SK-N-SH (cell line): ENCODE data around the gene SMARCC2. TPM values are rescaled to one million over a fixed set of nuclear protein-coding genes. Genes with fewer than 3 reads are reported as not detected.

Experiments
- CTCF ChIA-PET: fragments of 300-600, 350-600 bp; formaldehyde crosslinking; extraction: SDS; loops from one replicate; lab custom pipeline; 2021; lab: Yijun Ruan, JAX
- POLR2A ChIA-PET: fragments of 350-600 bp; sonication (Branson Sonifier 250); formaldehyde crosslinking; extraction: SDS; loops from one replicate; lab custom pipeline; 2020; ENCODE audit warnings: antibody characterized with exemption, inconsistent platforms; lab: Yijun Ruan, JAX
- DNase-seq: peaks from one replicate; pipeline ENCODE4 v3.0.0; 2012
- H2AFZ ChIP-seq: fragments of 200-600 bp; sonication (generic); 2 replicates; pipeline ENCODE4 v1.8.1; 2016; ENCODE audit warnings: antibody characterized with exemption, mild to moderate bottlenecking, low read depth
- H3F3A ChIP-seq: fragments of 200-600 bp; sonication (generic); replicated peaks from 2 replicates; pipeline ENCODE3; 2016; ENCODE audit warnings: antibody characterized with exemption, mild to moderate bottlenecking; ENCODE audit not compliant: insufficient read depth
- H3K27ac ChIP-seq, 2 experiments: fragments of 200-500 bp in 1 of 2; fragments of 200-600 bp in 1 of 2; sonication (Bioruptor generic) in 1 of 2; sonication (generic), shearing (Covaris generic) in 1 of 2; 2 replicates each; pipeline versions ENCODE4 v1.5.1 to v1.6.1; 2014 to 2016; ENCODE audit warnings: low read depth in 2 of 2, inconsistent platforms in 1 of 2, low read length in 1 of 2, mild to moderate bottlenecking in 1 of 2, mixed read lengths in 1 of 2
- H3K27me3 ChIP-seq: fragments of 200-600 bp; sonication (generic), shearing (Covaris generic); 2 replicates; pipeline ENCODE4 v1.6.1; 2016; ENCODE audit warnings: mixed run types; ENCODE audit not compliant: insufficient read depth
- H3K36me3 ChIP-seq, 2 experiments: fragments of 200-500 bp in 1 of 2; fragments of 200-600 bp in 1 of 2; sonication (Bioruptor generic) in 1 of 2; sonication (generic) in 1 of 2; replicated peaks in 1 of 2; 2 replicates each; pipeline versions ENCODE3 to v1.5.1; 2014 to 2016; ENCODE audit warnings: low read length in 1 of 2, mild to moderate bottlenecking in 1 of 2; ENCODE audit not compliant: insufficient read depth in 2 of 2, control insufficient read depth in 1 of 2
- H3K4me1 ChIP-seq, 2 experiments: fragments of 200-500 bp in 1 of 2; fragments of 200-600 bp in 1 of 2; sonication (Bioruptor generic) in 1 of 2; sonication (generic), shearing (Covaris generic) in 1 of 2; 2 replicates each; pipeline versions ENCODE4 v1.5.1 to v1.6.1; 2014 to 2016; ENCODE audit warnings: low read depth in 1 of 2, low read length in 1 of 2, mixed run types in 1 of 2; ENCODE audit not compliant: insufficient read depth in 2 of 2, control insufficient read depth in 1 of 2
- H3K4me2 ChIP-seq: fragments of 200-600 bp; sonication (generic), shearing (Covaris generic); 2 replicates; pipeline ENCODE4 v1.6.1; 2017; ENCODE audit warnings: mixed run types
- H3K4me3 ChIP-seq, 2 experiments: fragments of 200-500 bp in 1 of 2; fragments of 200-600 bp in 1 of 2; sonication (Bioruptor generic) in 1 of 2; sonication (generic), shearing (Covaris generic) in 1 of 2; 2 replicates each; pipeline versions ENCODE4 v1.5.1 to v1.8.1; 2014 to 2016; ENCODE audit warnings: low read depth in 2 of 2, inconsistent platforms in 1 of 2, low read length in 1 of 2, mild to moderate bottlenecking in 1 of 2, mixed read lengths in 1 of 2, moderate library complexity in 1 of 2
- H3K79me2 ChIP-seq: fragments of 200-600 bp; sonication (generic); 2 replicates; pipeline ENCODE4 v1.8.1; 2017; ENCODE audit warnings: mild to moderate bottlenecking; ENCODE audit not compliant: insufficient read depth
- H3K9ac ChIP-seq: fragments of 200-600 bp; sonication (generic); 2 replicates; pipeline ENCODE4 v1.6.1; 2017; ENCODE audit warnings: mixed run types
- H3K9me2 ChIP-seq: fragments of 200-600 bp; sonication (generic); 2 replicates; pipeline ENCODE4 v1.6.1; 2017; ENCODE audit warnings: mixed run types
- H3K9me3 ChIP-seq: fragments of 200-600 bp; sonication (generic); 2 replicates; pipeline ENCODE4 v1.6.1; 2017; ENCODE audit warnings: mixed run types, mild to moderate bottlenecking, moderate library complexity
- H4K20me1 ChIP-seq: fragments of 200-600 bp; sonication (generic); 2 replicates; pipeline ENCODE4 v1.6.1; 2017; ENCODE audit warnings: mild to moderate bottlenecking, mixed run types; ENCODE audit not compliant: insufficient read depth
- CHD2 ChIP-seq: fragments of 150-350 bp; IDR thresholded peaks from 2 replicates; pipeline ENCODE4 v1.6.1; 2018; ENCODE audit warnings: low read length; ENCODE audit not compliant: partially characterized antibody
- CTCF ChIP-seq: fragments of 200-600 bp; sonication (generic); IDR thresholded peaks from 2 replicates; pipeline ENCODE4 v1.6.1; 2017; ENCODE audit warnings: antibody characterized with exemption, mild to moderate bottlenecking, moderate library complexity
- ELF1 ChIP-seq: IDR thresholded peaks from 2 replicates; pipeline ENCODE4 v1.4.0; 2012
- EP300 ChIP-seq, 2 experiments: IDR thresholded peaks; 2 replicates each; pipeline versions ENCODE4 v1.4.0 to v1.6.1; 2012; ENCODE audit warnings: borderline replicate concordance in 1 of 2, low read depth in 1 of 2, low read length in 1 of 2
- FOSL2 ChIP-seq: IDR thresholded peaks from 2 replicates; pipeline ENCODE4 v1.4.0; 2012; ENCODE audit warnings: low read depth, mild to moderate bottlenecking, moderate library complexity, borderline replicate concordance
- FOXJ3 ChIP-seq: sonication (generic); formaldehyde crosslinking; IDR thresholded peaks from 2 replicates; pipeline ENCODE4 v1.5.1; 2020; ENCODE audit warnings: mild to moderate bottlenecking, missing genetic modification reagents
- FOXM1 ChIP-seq: IDR thresholded peaks from 2 replicates; pipeline ENCODE4 v1.4.0; 2012; ENCODE audit warnings: low read depth, mild to moderate bottlenecking
- GABPA ChIP-seq: IDR thresholded peaks from 2 replicates; pipeline ENCODE4 v1.4.0; 2012; ENCODE audit warnings: low read depth, mild to moderate bottlenecking
- GATA2 ChIP-seq: sonication (generic); formaldehyde crosslinking; IDR thresholded peaks from 2 replicates; pipeline ENCODE4 v1.5.0; 2020; ENCODE audit warnings: mild to moderate bottlenecking, missing genetic modification reagents
- MXI1 ChIP-seq: IDR thresholded peaks from 2 replicates; pipeline ENCODE4 v1.6.1; 2012; ENCODE audit warnings: mild to moderate bottlenecking, low read depth, low read length, improper control_type of control experiment
- NFIC ChIP-seq: IDR thresholded peaks from 2 replicates; pipeline ENCODE4 v1.4.0; 2012; ENCODE audit warnings: borderline replicate concordance
- NRF1 ChIP-seq: IDR thresholded peaks from 2 replicates; pipeline ENCODE4 v1.6.1; 2012; ENCODE audit warnings: low read depth, mild to moderate bottlenecking, low read length
- RAD21 ChIP-seq: IDR thresholded peaks from 2 replicates; pipeline ENCODE4 v1.6.1; 2012; ENCODE audit warnings: mild to moderate bottlenecking, low read length
- RCOR1 ChIP-seq: fragments of 150-350 bp; IDR thresholded peaks from 2 replicates; pipeline ENCODE4 v1.6.1; 2017; ENCODE audit warnings: antibody characterized with exemption, low read length
- RFX5 ChIP-seq: IDR thresholded peaks from 2 replicates; pipeline ENCODE4 v1.6.1; 2012; ENCODE audit warnings: mild to moderate bottlenecking, improper control_type of control experiment, low read length
- RXRA ChIP-seq: IDR thresholded peaks from 2 replicates; pipeline ENCODE4 v1.4.0; 2012; ENCODE audit warnings: low read depth, mild to moderate bottlenecking, borderline replicate concordance
- TAF1 ChIP-seq: IDR thresholded peaks from 2 replicates; pipeline ENCODE4 v1.6.1; 2012; ENCODE audit warnings: low read depth, mild to moderate bottlenecking, low read length, moderate library complexity, borderline replicate concordance
- TCF12 ChIP-seq: IDR thresholded peaks from 2 replicates; pipeline ENCODE4 v1.4.0; 2012
- TEAD4 ChIP-seq: IDR thresholded peaks from 2 replicates; pipeline ENCODE4 v1.4.0; 2012; ENCODE audit warnings: mild to moderate bottlenecking, borderline replicate concordance; ENCODE audit not compliant: insufficient read depth
- YY1 ChIP-seq: IDR thresholded peaks from 2 replicates; pipeline ENCODE4 v1.4.0; 2012; ENCODE audit warnings: low read depth, mild to moderate bottlenecking
- ZBTB33 ChIP-seq: IDR thresholded peaks from 2 replicates; pipeline ENCODE4 v1.4.0; 2012; ENCODE audit warnings: low read depth, borderline replicate concordance
- WGBS: methylation state at CpG from one replicate; pipeline ENCODE4 v1.1.6; 2017; ENCODE audit warnings: low lambda C conversion rate; 5-methylcytosine and 5-hydroxymethylcytosine counted together
- polyA plus RNA-seq, 3 experiments: library from polyadenylated mRNA; depleted of rRNA; stranded (reverse); fragments of >200 nt; gene quantifications; 2 replicates each; pipeline ENCODE4 v1.2.3, GENCODE V29; 2012
- TF ChIP-seq, protein P1 (sequence below): fragments of 150-350 bp; IDR thresholded peaks from 2 replicates; pipeline ENCODE4 v1.6.1; 2016; ENCODE audit warnings: mild to moderate bottlenecking, low read depth, low read length
- TF ChIP-seq, protein P2 (sequence below): fragments of 150-350 bp; IDR thresholded peaks from 2 replicates; pipeline ENCODE4 v1.6.1; 2017; ENCODE audit warnings: antibody characterized with exemption, low read length, low read depth, borderline replicate concordance
- TF ChIP-seq, protein P3 (sequence below): IDR thresholded peaks from 2 replicates; pipeline ENCODE4; 2012
- TF ChIP-seq, protein P4 (sequence below): IDR thresholded peaks from 2 replicates; pipeline ENCODE4 v1.4.0; 2012; ENCODE audit warnings: low read depth, borderline replicate concordance

The SMARCC2 gene
- polyA plus RNA-seq, 1 of the 3 experiments (the other 2 are of a cell fraction) = 64.3 TPM

GRCh38 chr12:56198836-56199235 is 9.6 kb upstream of the SMARCC2 start:
- ChIA-PET POLR2A (interaction anchor here (0.7 kb wide), 1 partner anchor 100 kb away, joined by 3 read pairs; no protein-coding TSS in a partner anchor), CTCF (interaction anchor here (1.2 to 6.6 kb wide), 2 partner anchors 10 to 145 kb away, joined by 3 to 37 read pairs; partner anchors contain the start of gene SMARCC2)
- no peaks in the 10 kb centered on the region for H3K27me3 ChIP-seq
- H3K4me3 ChIP-seq = no peak overlapping the region
- H3K4me2 ChIP-seq = no peak overlapping the region
- H3F3A ChIP-seq = peaks cover 30% of the 10 kb centered on the region
- H3K79me2 ChIP-seq = no peaks in the 10 kb centered on the region
- no peaks in the 10 kb centered on the region for H3K9me3 ChIP-seq
- H3K27ac ChIP-seq = peak overlapping the region in 1 of 2 experiments; percentile 29; a peak in 2 of 4 replicates
- no peak for DNase-seq
- H4K20me1 ChIP-seq = no peaks in the 10 kb centered on the region
- WGBS = 32% methylated on average over 1 of the region's 1 CpG
- no peaks in the 10 kb centered on the region for H3K9me2 ChIP-seq
- H3K9ac ChIP-seq = no peak overlapping the region
- peaks cover 0 to 14% of the 10 kb centered on the region in 2 experiments; a peak in 1 of 4 replicates for H3K4me1 ChIP-seq
- H3K36me3 ChIP-seq = no peaks in the 10 kb centered on the region
- H2AFZ ChIP-seq = no peak overlapping the region
- TF ChIP-seq GABPA (no peak), TCF12 (peak; percentile 67), RCOR1 (no peak), MXI1 (no peak), RAD21 (no peak), FOXM1 (no peak), FOSL2 (no peak), NRF1 (no peak), RFX5 (no peak), ELF1 (no peak), FOXJ3 (CRISPR knock-in tag) (no peak), CTCF (no peak), TEAD4 (peak; percentile 57; the same call in 1 of the 2 replicates), TAF1 (no peak), YY1 (no peak), NFIC (no peak), CHD2 (no peak), ZBTB33 (no peak), GATA2 (no peak), EP300 (IDR thresholded peaks at IDR 0.05; ENCODE audit: borderline replicate concordance in 1 of 2, low read depth in 1 of 2, low read length in 1 of 2) (peak in 1 of 2 experiments; percentile 43; a peak in 1 of 4 replicates), RXRA (no peak)
- TF ChIP-seq, protein P1, sequence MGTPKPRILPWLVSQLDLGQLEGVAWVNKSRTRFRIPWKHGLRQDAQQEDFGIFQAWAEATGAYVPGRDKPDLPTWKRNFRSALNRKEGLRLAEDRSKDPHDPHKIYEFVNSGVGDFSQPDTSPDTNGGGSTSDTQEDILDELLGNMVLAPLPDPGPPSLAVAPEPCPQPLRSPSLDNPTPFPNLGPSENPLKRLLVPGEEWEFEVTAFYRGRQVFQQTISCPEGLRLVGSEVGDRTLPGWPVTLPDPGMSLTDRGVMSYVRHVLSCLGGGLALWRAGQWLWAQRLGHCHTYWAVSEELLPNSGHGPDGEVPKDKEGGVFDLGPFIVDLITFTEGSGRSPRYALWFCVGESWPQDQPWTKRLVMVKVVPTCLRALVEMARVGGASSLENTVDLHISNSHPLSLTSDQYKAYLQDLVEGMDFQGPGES = no peak
- TF ChIP-seq, protein P2, sequence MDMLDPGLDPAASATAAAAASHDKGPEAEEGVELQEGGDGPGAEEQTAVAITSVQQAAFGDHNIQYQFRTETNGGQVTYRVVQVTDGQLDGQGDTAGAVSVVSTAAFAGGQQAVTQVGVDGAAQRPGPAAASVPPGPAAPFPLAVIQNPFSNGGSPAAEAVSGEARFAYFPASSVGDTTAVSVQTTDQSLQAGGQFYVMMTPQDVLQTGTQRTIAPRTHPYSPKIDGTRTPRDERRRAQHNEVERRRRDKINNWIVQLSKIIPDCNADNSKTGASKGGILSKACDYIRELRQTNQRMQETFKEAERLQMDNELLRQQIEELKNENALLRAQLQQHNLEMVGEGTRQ = no peak
- TF ChIP-seq, protein P3, sequence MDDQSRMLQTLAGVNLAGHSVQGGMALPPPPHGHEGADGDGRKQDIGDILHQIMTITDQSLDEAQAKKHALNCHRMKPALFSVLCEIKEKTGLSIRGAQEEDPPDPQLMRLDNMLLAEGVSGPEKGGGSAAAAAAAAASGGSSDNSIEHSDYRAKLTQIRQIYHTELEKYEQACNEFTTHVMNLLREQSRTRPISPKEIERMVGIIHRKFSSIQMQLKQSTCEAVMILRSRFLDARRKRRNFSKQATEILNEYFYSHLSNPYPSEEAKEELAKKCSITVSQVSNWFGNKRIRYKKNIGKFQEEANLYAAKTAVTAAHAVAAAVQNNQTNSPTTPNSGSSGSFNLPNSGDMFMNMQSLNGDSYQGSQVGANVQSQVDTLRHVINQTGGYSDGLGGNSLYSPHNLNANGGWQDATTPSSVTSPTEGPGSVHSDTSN = peak; percentile 72
- TF ChIP-seq, protein P4, sequence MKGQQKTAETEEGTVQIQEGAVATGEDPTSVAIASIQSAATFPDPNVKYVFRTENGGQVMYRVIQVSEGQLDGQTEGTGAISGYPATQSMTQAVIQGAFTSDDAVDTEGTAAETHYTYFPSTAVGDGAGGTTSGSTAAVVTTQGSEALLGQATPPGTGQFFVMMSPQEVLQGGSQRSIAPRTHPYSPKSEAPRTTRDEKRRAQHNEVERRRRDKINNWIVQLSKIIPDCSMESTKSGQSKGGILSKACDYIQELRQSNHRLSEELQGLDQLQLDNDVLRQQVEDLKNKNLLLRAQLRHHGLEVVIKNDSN = no peak
